ENCODE results near the gene FGD4. TPM values are rescaled to one million over a fixed set of nuclear protein-coding genes. Genes with fewer than 3 reads are reported as not detected.

Gene FGD4
- total RNA-seq, 1 donor from 2014 or later = 41.6 TPM

GRCh38 chr12:32603071-32603470 is 203.7 kb downstream of the FGD4 start:
- DNase-seq (ENCODE audit: low spot score) = no peak

- no peak for DNase-seq (ENCODE audit: low spot score)
Measured at GRCh38 chr12:32603858-32604257, 204.5 kb downstream of the FGD4 start.

- no peak for DNase-seq (ENCODE audit: low spot score)
Measured at GRCh38 chr12:32604565-32604964, 205.2 kb downstream of the FGD4 start.

GRCh38 chr12:32605326-32606095 is 206.2 kb downstream of the FGD4 start:
- DNase-seq (ENCODE audit: low spot score) = no peak

GRCh38 chr12:32606443-32606842 is 207.1 kb downstream of the FGD4 start:
- DNase-seq (ENCODE audit: low spot score) = no peak

GRCh38 chr12:32609966-32610365 is 210.6 kb downstream of the FGD4 start:
- DNase-seq (ENCODE audit: low spot score) = no peak

- no peak for DNase-seq (ENCODE audit: low spot score)
Measured at GRCh38 chr12:32611986-32612385, 212.6 kb downstream of the FGD4 start.

- DNase-seq (ENCODE audit: low spot score) = no peak
Measured at GRCh38 chr12:32612658-32613614, 213.6 kb downstream of the FGD4 start.

GRCh38 chr12:32615441-32615840 is 216.1 kb downstream of the FGD4 start:
- no peak for DNase-seq (ENCODE audit: low spot score)

GRCh38 chr12:32617534-32617933 is 218.2 kb downstream of the FGD4 start:
- no peak for DNase-seq (ENCODE audit: low spot score)

- DNase-seq (ENCODE audit: low spot score) = no peak
Measured at GRCh38 chr12:32618115-32618514, 218.8 kb downstream of the FGD4 start.

GRCh38 chr12:32627976-32628375 is 228.6 kb downstream of the FGD4 start:
- no peak for DNase-seq (ENCODE audit: low spot score)

- no peak for DNase-seq (ENCODE audit: low spot score)
Measured at GRCh38 chr12:32641287-32641901, 242.0 kb downstream of the FGD4 start.

GRCh38 chr12:32644431-32644830 is 245.1 kb downstream of the FGD4 start:
- no peak for DNase-seq (ENCODE audit: low spot score)

- no peak for DNase-seq (ENCODE audit: low spot score)
Measured at GRCh38 chr12:32647275-32647674, 247.9 kb downstream of the FGD4 start.

GRCh38 chr12:32650508-32650907 is 251.2 kb downstream of the FGD4 start:
- no peak for DNase-seq (ENCODE audit: low spot score)

GRCh38 chr12:32651151-32651955 is 252.0 kb downstream of the FGD4 start:
- DNase-seq (ENCODE audit: low spot score) = no peak

GRCh38 chr12:32651956-32652210 is 252.5 kb downstream of the FGD4 start:
- DNase-seq (ENCODE audit: low spot score) = no peak

- DNase-seq (ENCODE audit: low spot score) = no peak
Measured at GRCh38 chr12:32659908-32660440, 260.6 kb downstream of the FGD4 start.

GRCh38 chr12:32661706-32662105 is 262.3 kb downstream of the FGD4 start:
- no peak for DNase-seq (ENCODE audit: low spot score)

- no peak for DNase-seq (ENCODE audit: low spot score)
Measured at GRCh38 chr12:32662665-32663064, 263.3 kb downstream of the FGD4 start.

Data from mesenteric fat pad (tissue), 1 donor.